Measurements from ENCODE around the gene PRKAG3. TPM values are rescaled to one million over a fixed set of nuclear protein-coding genes. Genes with fewer than 3 reads are reported as not detected.

PRKAG3 gene
- polyA plus RNA-seq, 1 experiment, result not detected

DNA sequence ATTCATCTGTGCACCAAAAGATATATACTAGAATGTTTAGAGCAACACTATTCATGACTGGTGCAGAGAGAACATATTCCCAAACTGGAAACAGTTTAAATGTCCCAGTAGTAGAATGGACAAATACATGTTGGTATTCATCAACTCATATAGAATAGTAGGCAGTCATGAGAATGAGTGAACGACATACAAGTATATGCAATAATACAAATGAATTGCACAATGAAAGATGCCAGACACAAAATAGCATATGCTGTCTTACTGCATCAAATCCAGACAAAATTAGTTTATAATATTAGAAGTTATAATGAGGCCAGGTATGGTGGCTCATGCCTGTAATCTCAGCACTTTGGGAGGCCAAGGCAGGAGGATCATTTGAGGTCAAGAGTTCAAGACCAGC, 8.3 kb upstream of the PRKAG3 start:
- ChIA-PET POLR2A (no interaction called here), CTCF (interaction anchor here (0.6 to 1.2 kb wide), 3 partner anchors 10 to 108 kb away, joined by 3 to 4 read pairs (median 3); no protein-coding TSS in a partner anchor)
- Histone ChIP-seq H3K36me3 (ENCODE audit: control insufficient read depth, insufficient read depth, low read length) (no peaks in the 10 kb centered on the region), H3K27me3 (ENCODE audit: control insufficient read depth, insufficient read depth, low read length) (no peaks in the 10 kb centered on the region), H3K4me3 (ENCODE audit: low read depth, low read length) (no peak overlapping the region)
- TF ChIP-seq, protein P1, sequence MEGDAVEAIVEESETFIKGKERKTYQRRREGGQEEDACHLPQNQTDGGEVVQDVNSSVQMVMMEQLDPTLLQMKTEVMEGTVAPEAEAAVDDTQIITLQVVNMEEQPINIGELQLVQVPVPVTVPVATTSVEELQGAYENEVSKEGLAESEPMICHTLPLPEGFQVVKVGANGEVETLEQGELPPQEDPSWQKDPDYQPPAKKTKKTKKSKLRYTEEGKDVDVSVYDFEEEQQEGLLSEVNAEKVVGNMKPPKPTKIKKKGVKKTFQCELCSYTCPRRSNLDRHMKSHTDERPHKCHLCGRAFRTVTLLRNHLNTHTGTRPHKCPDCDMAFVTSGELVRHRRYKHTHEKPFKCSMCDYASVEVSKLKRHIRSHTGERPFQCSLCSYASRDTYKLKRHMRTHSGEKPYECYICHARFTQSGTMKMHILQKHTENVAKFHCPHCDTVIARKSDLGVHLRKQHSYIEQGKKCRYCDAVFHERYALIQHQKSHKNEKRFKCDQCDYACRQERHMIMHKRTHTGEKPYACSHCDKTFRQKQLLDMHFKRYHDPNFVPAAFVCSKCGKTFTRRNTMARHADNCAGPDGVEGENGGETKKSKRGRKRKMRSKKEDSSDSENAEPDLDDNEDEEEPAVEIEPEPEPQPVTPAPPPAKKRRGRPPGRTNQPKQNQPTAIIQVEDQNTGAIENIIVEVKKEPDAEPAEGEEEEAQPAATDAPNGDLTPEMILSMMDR (IDR thresholded peaks at IDR 0.05; ENCODE audit: insufficient read depth, low read depth, low read length), result no peak
- DNase-seq (ENCODE audit: low read depth), result no peak

GRCh38 chr2:218839430-218839829, 7.8 kb upstream of the PRKAG3 start:
- no peaks in the 10 kb centered on the region for H3K36me3 ChIP-seq (ENCODE audit: control insufficient read depth, insufficient read depth, low read length)
- TF ChIP-seq, protein P1 (IDR thresholded peaks at IDR 0.05; ENCODE audit: insufficient read depth, low read depth, low read length), result no peak
- POLR2A ChIA-PET, result interaction anchor here (0.6 kb wide), 1 partner anchor 1100 kb away, joined by 8 read pairs; no protein-coding TSS in a partner anchor
- CTCF ChIA-PET, result interaction anchor here (1.0 to 1.2 kb wide), 4 partner anchors 8 to 108 kb away, joined by 3 to 11 read pairs (median 4); partner anchors contain the start of gene CYP27A1
- DNase-seq (ENCODE audit: low read depth), result no peak
- no peak overlapping the region for H3K4me3 ChIP-seq (ENCODE audit: low read depth, low read length)
- H3K27me3 ChIP-seq (ENCODE audit: control insufficient read depth, insufficient read depth, low read length), result peaks cover 2% of the 10 kb centered on the region

GRCh38 chr2:218837495-218837894, 5.9 kb upstream of the PRKAG3 start:
- H3K4me3 ChIP-seq (ENCODE audit: low read depth, low read length), result no peak overlapping the region
- POLR2A ChIA-PET, result no interaction called here
- CTCF ChIA-PET, result interaction anchor here (1.4 kb wide), 1 partner anchor 10 kb away, joined by 4 read pairs; no protein-coding TSS in a partner anchor
- TF ChIP-seq, protein P1 (IDR thresholded peaks at IDR 0.05; ENCODE audit: insufficient read depth, low read depth, low read length), result no peak
- peaks cover 2% of the 10 kb centered on the region for H3K27me3 ChIP-seq (ENCODE audit: control insufficient read depth, insufficient read depth, low read length)
- no peak for DNase-seq (ENCODE audit: low read depth)
- no peaks in the 10 kb centered on the region for H3K36me3 ChIP-seq (ENCODE audit: control insufficient read depth, insufficient read depth, low read length)

GRCh38 chr2:218834685-218835084, 3.1 kb upstream of the PRKAG3 start:
- Histone ChIP-seq H3K36me3 (ENCODE audit: control insufficient read depth, insufficient read depth, low read length) (no peaks in the 10 kb centered on the region), H3K4me3 (ENCODE audit: low read depth, low read length) (no peak overlapping the region), H3K27me3 (ENCODE audit: control insufficient read depth, insufficient read depth, low read length) (peaks cover 2% of the 10 kb centered on the region)
- no peak for DNase-seq (ENCODE audit: low read depth)
- ChIA-PET CTCF (interaction anchor here (0.8 to 3.8 kb wide), 3 partner anchors 50 to 124 kb away, joined by 3 to 12 read pairs (median 4); partner anchors contain the start of gene TTLL4), POLR2A (no interaction called here)
- TF ChIP-seq, protein P1 (IDR thresholded peaks at IDR 0.05; ENCODE audit: insufficient read depth, low read depth, low read length), result no peak

DNA sequence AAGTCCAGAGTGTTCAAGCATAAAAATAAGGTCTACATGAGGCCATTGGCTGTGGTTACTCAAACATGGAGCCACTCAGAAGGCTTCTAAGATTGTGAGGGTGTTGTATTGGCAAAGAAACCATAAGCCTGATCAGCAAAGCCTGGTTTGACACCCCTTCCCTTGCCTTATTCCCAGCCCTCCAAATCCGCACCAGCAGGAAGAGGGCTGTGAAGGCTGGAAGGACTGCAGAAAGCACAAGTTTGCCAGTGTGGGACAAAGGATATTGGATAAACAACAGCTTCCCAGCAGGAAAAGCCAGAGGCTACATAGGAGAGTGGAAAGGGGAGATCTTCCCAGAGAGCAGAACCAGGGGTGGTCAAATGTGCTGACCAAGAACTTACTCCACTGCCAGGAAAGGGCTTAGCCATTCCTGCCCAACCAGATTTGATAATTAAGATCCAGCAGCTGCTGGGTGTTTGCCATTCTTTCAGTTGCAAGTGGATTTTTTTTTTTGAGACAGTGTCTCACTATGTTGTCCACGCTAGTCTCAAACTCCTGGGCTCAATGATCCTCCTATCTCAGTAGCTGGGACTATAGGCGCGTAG, 1.5 kb upstream of the PRKAG3 start:
- ChIA-PET CTCF (interaction anchor here (0.8 to 3.8 kb wide), 4 partner anchors 30 to 174 kb away, joined by 3 to 12 read pairs (median 4); partner anchors contain the start of genes BCS1L, TTLL4 and ZNF142), POLR2A (no interaction called here)
- peaks cover 2% of the 10 kb centered on the region for H3K27me3 ChIP-seq (ENCODE audit: control insufficient read depth, insufficient read depth, low read length)
- H3K4me3 ChIP-seq (ENCODE audit: low read depth, low read length), result no peak overlapping the region
- no peaks in the 10 kb centered on the region for H3K36me3 ChIP-seq (ENCODE audit: control insufficient read depth, insufficient read depth, low read length)
- TF ChIP-seq, protein P1 (IDR thresholded peaks at IDR 0.05; ENCODE audit: insufficient read depth, low read depth, low read length), result no peak
- no peak for DNase-seq (ENCODE audit: low read depth)

Data from BJ (cell line).